A204.1 (cell line): ENCODE results near the gene LGALS12.
"Not testable (repeated sequence)": the region's sequence is repeated elsewhere in the genome, so short reads cannot be mapped to it uniquely, and the experiment has no call there.

Experiments
- FAIRE-seq: peaks from 2 replicates; lab custom pipeline; 2012; peaks lifted over from hg19 to GRCh38; lab: Jason Lieb, UNC

LGALS12 gene

DNA sequence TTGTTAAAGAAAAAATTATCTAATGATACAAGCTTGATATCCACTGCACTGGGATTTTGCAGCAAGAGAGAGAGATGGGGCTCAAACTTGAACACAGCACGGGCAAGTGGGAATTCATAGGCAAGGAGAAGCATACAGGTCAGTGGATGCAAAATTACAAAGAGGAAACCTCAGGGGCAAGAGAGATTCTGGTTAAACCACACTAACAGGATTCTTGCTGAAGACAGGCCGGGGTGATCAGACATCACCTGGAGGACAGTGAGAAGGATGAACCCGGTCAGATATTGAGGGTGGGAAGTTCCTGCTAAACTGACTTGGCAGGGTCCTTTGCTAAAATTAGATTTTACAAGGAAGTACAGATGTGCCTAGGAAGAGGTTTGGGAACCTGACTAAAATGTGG lies 28.2 kb downstream of the LGALS12 start:
- FAIRE-seq, result no peak

DNA sequence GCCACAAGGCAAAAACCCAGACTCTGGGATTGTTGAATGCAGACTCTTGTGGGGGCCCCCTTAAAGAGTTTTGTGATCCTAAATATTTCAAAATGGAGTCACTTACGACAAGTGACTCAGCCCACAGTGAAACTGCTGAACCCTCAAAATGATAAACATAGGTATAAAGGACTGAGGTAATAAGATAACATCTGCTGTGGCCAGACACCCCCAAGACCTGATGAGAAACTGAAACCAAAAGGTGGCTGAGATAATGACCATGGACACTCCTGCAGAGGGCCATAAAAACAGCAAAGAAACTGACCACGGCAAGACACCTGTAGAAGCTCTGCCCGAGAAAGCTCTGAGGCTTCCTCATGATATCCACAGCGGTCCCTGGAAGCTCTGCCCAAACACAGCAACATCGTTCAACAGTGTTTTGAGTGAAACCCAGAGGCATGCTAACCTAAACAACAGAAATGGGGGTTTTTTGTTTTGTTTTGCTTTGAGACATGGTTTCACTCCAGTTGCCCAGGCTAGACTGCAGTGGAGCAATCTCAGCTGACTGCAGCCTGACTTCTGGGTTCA lies 29.1 kb downstream of the LGALS12 start:
- FAIRE-seq, result no peak

DNA sequence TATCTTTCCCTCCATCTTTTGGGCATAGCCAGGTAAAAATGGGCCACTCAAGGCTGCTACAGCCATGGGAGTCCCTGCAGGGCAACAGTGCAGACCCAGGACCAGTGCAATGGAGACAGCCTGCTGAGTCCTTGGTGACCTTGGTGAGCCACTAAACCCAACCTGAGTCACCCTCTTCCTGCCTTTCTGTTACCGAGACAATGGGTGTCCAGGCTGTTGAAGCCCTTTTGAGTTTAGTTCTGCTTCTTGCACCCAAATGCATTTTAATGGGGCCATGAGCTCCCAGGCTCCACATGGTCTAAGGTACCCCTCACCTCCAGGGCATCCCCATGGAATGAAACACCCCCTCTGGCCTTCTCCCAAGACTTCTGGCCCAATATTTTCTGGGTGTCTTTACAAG lies 29.9 kb downstream of the LGALS12 start:
- FAIRE-seq, result no peak

DNA sequence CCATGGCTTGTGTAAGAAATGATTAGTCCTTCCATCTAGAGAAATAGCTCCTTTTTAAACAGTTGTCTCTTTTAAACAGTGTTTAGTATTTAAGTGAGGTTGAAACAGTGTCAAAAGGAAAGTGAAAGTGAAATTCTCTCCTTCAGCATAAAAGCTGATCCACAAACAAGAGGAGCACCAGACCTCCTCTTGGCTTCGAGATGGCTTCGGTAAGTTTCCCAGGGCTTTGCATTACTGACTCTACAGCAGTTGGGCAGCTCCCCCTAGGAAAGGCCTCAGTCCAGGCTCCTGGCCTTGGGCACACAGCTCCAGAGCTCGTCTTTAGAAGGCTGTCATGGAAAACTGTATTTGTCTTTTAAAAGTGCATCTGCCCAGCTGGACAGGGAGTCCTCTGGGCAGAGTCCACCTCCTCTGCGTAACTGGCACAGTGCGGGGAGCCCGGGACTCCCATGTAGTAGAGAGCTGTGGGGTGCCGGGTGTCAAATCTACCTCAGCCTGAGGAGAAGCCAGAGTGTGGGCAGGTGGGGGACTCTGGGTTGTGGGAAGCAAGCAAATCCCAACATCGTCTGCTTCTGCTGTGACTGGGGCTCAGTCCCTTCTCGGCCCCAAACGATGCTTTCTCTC lies 30.9 kb downstream of the LGALS12 start, which contains the start of gene PLAAT4:
Gene PLAAT4 (plus strand): TSS at position 140 of the 624 bp plus-strand sequence. CDS start 61 bp downstream, at position 201.
- peak; percentile 27 for FAIRE-seq

DNA sequence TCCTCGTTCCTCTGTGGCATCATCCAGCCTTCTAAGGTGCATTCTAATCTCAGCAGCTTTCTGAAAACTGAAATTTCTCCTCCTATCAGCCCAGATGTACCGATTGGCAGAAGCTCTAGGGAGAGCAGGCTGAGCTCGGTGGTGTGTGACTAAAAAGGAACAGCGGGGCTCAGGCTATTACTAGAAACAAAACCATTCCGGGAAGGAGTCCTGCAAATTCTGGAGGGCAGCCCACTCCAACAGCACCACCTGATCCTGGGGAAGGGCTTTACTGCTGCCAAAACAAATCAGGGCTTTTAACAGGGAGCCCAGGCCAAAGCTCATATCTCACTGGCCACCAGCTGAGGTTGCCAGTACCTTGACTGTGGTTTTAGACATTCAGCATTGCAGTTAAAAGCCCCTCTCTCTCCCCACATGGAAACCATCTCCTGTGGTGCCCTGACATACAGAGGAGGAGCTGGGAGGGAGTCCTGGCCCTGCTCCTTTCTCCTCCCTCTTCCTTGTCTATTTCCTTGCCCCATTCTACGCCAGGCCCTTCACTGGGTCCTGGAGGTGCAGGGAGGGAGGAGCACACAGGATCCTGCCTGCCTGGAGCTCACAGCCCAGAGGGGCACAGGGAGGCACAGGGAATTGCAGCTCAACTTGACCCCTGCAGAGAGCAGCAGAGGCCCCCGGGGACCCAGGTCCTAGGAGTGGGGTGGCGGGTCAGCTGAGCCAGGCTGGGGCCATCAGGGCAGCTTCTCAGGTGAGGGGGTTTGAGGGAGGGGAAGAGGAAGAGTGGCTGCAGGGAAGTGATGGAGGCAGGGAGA lies 31.6 kb downstream of the LGALS12 start:
- no peak for FAIRE-seq

DNA sequence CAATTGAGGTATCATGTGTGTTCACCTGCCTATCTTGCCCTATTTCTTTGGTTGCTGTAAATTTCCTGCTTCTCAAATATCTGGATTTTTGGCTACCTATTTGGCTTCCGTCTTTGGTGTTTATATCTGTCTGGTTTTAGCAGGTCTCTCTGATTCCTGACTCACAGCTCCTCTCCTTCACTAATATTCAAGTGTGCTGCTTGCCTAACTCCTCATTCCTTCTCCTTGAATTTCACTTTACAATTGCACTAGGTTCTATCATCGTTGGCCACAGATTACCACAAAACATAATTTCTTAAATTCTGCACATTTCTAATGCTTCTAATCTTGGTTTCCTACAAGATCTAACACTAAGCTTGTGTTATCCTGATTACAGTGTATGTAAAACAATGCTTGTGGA lies 36.6 kb downstream of the LGALS12 start:
- not testable (repeated sequence) for FAIRE-seq

DNA sequence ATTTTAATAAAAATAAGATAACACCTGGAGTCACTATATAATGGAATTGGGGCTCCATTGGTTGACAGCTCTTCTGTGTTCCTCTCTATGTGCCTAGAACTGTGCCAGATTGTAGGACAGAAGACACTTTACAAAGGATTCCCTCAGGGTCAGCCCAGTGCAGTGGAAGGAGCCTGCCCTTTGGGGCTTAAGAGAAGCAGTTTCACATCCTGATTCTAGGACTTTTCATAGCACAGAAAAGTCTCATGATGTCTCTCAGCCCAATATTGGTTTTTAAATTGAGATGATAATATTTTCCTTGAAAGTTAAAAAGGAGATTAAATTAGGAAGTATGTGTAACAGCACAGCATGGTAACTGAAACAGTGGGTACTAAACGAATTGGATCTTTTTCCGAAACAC lies 37.8 kb downstream of the LGALS12 start:
- no peak for FAIRE-seq

DNA sequence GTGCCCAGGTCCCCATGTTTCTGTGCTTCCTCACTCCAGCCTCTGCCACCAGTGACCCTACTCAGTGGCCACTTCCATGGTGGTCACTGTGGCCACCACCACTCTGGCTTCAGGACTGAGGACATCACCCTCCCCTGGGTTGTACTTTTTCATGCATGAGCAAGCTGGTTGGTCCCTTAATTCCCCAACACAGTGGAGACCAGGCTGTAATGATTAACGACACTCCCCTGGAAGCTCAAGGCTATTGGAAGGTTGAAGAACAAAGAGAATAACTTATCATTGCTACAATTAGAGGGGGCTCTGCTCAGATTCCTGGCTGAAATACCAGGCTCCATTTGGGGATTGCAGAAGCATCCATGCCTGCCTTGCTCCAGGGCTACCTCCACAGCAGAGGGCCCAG lies 41.2 kb downstream of the LGALS12 start:
- FAIRE-seq, result no peak

DNA sequence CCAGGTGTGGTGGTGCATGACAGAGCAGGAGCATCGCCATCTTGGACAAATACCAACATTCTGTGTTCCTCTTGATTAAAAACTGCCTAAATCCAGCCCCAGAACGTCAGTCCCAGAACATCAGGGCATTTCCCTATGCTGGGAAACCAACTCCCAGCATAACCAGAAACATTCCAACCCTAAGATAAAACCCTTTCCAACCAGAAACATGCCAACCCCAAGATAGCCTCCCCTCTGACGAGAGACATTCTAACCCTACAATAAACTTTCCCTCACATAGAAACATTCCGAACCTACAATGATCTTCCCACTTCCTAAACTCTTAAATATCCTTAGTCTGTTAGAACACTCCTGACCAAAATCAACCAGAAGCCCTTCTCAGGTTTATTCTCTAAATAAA lies 42.3 kb downstream of the LGALS12 start:
- FAIRE-seq, result no peak

DNA sequence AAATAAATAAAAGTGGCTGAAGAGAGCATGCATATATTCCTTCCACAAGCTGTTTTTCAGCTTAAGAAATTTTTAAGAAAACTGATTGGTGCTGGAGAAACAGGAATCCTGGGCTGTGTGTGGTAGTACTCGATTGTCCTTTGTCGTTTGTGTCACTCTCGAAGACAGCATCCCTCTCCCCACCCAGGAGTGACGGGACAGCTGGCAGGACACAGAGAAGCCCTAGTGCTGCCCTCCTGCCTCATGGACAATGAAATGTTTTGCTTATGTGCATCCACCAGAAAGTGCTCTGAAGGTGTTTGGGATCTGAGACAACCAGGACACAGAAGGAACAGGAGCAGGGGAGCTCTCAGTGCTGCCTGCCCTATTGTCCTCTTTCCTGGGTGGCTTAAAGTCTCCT lies 43.5 kb downstream of the LGALS12 start:
- no peak for FAIRE-seq

DNA sequence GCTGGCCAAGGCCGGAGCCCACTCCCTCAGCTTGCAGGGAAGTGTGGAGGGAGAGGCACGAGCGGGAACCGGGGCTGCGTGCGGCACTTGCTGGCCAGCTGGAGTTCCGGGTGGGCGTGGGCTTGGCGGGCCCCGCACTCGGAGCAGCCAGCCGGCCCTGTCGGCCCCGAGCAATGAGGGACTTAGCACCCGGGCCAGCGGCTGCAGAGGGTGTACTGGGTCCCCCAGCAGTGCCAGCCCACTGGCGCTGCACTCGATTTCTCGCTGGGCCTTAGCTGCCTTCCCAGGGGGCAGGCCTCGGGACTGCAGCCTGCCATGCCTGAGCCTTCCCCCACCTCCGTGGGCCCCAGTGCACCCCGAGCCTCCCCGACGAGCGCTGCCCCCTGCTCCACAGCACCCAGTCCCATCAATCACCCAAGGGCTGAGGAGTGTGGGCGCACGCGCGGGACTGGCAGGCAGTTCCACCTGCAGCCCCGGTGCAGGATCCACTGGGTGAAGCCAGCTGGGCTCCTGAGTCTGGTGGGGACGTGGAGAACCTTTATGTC lies 44.3 kb downstream of the LGALS12 start:
- FAIRE-seq, result not testable (repeated sequence)

DNA sequence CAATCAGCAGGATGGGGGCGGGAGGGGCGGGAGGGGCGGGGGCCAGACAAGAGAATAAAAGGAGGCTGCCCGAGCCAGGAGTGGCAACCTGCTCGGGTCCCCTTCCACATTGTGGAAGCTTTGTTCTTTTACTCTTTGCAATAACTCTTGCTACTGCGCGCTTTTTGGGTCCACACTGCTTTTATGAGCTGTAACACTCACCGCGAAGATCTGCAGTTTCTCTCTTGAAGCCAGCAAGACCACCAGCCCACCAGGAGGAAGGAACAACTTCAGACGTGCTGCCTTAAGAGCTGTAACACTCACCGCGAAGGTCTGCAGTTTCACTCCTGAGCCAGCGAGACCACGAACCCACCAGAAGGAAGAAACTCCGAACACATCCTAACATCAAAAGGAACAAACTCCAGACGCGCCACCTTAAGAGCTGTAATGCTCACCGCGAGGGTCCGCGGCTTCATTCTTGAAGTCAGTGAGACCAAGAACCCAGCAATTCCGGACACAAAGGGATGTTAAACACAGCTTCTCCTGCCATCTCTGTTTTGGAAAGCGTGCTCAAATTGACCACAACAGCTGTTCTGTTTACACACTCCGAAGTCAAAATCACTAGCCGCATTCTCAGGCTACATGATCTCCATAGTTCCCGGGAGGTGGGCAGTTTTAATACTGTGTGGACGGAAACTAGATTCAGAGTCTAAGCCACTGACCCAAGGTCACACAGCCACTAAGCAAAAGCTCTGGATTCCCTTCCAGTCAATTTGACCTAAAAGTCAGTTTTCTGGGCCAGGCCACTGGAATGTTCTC lies 45.4 kb downstream of the LGALS12 start:
- no peak for FAIRE-seq

DNA sequence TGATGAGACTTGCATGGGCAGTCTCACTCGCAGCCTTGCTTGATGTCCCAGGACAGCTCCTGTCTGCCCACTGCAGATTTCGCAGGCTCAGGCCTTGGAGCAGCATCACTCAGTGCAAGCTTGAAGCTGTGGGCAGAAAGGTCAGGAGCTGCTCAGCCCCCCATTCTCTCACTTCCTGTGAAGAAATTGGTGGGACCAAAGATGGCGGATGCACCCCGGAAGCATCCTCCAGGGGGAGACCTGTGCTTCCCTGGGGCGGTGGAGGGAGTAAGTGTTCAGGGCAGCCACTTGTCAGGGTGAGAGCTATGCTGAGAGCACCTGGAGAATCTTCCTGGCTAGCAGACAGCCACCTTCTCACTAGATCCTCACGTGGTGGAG lies 46.0 kb downstream of the LGALS12 start:
- no peak for FAIRE-seq

DNA sequence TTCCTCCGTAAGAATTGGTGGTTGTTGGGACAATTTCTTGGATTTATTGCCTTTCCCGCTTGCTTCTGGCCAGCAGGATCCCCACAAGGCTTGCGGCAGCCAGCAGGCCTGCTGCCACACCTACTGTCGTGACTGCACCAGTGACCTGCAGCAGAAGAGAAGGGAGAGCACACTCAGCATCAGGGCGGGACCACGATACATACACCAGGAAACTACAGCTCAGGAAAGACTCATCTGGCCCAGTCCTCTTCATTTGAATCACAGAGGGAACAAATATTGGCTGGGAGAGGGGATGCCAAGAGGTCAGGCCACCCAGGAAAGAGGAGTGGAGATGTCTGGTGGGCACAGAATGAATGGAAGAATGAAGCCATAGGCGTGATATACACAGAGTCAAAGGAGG lies 47.0 kb downstream of the LGALS12 start:
- FAIRE-seq, result no peak

DNA sequence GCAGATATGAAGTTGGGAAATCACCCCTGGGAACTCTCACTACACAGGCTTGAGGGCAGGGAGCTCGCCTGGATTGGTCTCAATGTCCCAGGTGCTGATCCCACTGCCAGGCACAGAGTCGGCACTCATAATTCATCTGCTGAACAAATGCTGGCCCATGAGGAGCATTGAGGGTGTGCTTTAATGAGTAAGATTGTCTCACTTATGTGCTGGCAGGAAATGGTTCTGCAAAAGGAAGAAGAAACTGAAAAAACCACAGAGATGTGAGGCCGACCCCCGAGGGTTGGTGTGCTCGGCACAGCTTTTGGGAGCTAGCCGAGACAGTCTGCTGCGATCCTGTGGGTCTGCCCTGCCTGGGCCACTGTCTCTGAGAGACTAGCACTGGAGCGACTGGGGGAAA lies 47.9 kb downstream of the LGALS12 start:
- FAIRE-seq, result no peak

DNA sequence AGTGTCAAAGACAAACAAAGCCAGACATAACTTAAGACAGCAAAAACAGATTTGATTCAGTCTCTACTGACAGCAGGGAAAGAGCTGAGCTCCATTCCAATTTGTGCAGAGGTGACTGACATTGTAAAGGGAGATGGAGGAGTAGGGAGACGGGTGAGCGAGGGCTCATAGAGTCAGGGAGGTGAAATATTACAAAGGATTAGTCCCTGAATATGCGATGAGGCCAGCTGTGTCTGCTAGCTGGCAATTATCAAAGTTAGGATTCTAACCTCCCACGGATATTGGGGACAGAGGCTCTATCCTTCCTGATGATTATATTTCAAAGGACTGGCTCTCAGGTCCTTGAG lies 49.0 kb downstream of the LGALS12 start:
- FAIRE-seq, result no peak

DNA sequence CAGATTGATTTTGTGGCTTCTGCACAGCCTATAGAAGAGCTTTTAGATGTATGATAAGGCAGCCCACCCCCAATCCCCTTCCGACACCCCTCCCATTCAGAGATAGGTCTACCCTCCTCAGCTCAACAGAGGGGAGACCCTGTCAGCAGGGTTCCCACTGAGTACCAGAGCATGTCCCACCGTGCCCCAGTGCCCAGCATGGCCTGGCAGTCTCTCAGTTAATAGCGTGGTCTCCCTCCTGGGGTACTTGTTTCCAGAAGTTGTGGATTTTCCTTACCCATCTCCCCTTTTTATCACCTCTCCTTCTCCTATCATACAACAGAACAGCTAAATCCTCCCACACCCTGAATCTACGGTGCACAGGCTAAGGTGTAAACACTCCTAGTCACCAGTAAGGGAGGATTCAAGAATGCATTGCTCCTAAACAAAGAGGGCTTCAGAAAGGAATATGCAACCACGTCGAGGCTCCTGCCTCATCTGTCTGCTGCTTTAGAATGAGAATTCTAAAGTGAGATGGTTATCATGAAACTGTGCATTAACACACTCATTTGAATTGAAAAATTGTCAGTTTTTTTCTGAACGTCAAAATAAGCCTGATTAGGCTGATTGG lies 50.6 kb downstream of the LGALS12 start:
- no peak for FAIRE-seq

DNA sequence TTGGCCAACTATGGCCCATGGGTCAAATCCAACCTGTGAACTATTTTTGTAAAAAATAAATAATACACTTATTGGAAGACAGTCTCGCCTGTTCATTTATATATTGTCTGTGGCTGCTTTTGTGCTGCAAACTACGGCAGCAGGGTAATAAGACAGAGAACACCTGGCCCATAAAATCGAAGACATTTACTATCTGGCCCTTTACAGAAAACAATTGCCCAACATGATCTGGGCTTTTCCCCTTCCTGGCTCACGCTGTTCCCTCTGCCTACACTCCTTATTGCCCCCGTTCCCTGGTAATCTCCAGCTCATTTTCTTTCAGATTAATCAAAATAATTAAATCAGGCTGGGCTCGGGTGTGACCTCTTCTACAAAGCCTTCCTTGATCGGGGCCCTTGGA lies 51.7 kb downstream of the LGALS12 start:
- FAIRE-seq, result no peak

DNA sequence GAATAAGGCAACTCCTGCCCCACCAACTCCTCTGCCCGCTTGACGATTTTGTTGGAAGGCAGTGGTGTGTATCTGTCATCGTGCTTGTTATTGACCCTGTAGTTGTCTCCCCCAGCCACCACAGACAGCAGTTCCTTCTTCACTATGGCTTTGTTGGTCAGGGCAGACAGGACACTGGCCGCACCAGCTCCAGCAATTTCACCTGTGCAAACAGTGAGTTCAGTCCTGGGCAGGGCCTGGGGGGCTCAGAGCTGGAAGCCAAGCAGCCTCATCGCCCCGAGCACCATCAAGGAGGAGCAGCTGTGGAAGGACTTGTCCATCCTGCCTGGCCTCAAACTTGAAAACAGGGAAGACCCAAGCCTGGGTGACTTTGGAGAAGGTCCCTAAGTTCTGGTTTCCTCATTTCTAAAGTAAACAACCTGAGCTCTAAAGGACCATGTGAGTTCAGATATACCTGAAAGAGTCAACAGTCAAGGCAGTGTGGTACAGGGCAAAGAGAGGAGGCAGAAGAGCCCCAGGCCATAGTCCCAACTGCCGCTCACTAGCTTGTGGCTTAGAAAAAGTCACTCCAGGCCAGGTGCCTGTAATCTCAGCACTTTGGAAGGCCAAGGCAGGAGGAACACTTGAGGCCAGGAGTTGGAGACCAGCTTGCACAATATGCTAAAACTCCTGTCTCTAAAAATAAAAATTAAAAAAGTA lies 52.7 kb downstream of the LGALS12 start:
- no peak for FAIRE-seq

DNA sequence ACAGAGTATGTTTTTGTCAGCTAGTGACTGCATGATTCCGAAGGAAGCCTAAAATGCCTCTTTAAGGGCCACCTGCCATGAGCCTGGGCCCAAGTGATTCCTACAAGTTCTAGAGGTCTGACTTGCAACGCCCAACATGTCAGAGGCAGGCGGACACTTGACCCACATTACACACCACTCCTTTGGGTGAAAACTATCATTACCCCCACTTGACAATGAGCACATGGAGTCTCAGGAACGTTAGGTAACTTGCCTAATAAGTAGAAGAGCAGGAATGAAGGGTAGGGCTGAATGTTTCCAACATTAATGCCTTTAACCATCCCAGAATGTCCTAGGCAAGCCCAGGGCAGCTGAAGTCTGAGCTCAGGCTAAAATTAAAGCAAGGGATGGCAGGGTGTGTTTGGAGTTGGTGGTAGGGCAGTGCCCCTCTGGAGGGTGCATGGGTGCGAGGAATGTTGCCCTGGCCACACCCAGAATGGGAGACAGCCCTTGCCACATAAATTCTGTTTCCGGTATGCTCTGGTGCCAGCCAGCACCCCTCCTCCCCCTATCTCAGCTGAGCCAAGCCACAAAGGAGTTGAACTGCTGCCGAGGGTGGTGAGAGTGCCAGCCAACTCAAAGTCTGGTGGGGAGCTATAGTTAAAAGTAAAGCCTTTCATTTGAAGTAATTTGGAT lies 54.8 kb downstream of the LGALS12 start:
- no peak for FAIRE-seq
